ENCODE data around the gene ART1. TPM values are rescaled to one million over a fixed set of nuclear protein-coding genes. Genes with fewer than 3 reads are reported as not detected.

Gene ART1
- total RNA-seq, 4 donors from 2014 or later: not detected

- intact Hi-C loops (cut with DNase I): no loop called here
- peaks cover 13 to 100% (median 39%) of the 10 kb centered on the region in 3 donors for H3K36me3 ChIP-seq
- no peak overlapping the region for H3K4me3 ChIP-seq
Observed at GRCh38 chr11:3686751-3687150, 41.8 kb downstream of the ART1 start.

GRCh38 chr11:3700410-3700809 is 55.5 kb downstream of the ART1 start:
- no peak overlapping the region for H3K4me3 ChIP-seq
- no peaks in the 10 kb centered on the region for H3K9me3 ChIP-seq
- H3K36me3 ChIP-seq: peaks cover 18 to 100% (median 48%) of the 10 kb centered on the region in 3 donors
- WGBS, 2 donors: 56 to 75% methylated on average over 2 of the region's 2 CpGs
- no peak for DNase-seq
- no peaks in the 10 kb centered on the region for H3K4me1 ChIP-seq
- no peaks in the 10 kb centered on the region for H3K27me3 ChIP-seq
- intact Hi-C loops (cut with DNase I): no loop called here
- no peak overlapping the region for H3K27ac ChIP-seq
- TF ChIP-seq POLR2A (IDR thresholded peaks at IDR 0.05) (no peak), CTCF (IDR thresholded peaks at IDR 0.05) (no peak)

More at GRCh38 chr11:3686751-3687150, 41.8 kb downstream of the ART1 start:
- Histone ChIP-seq H3K4me1 (no peaks in the 10 kb centered on the region), H3K27ac (no peak overlapping the region), H3K27me3 (no peaks in the 10 kb centered on the region), H3K9me3 (no peaks in the 10 kb centered on the region)
- no peak for TF ChIP-seq POLR2A (IDR thresholded peaks at IDR 0.05)
- TF ChIP-seq CTCF (IDR thresholded peaks at IDR 0.05): no peak
- 71 to 76% methylated on average over 4 of the region's 4 CpGs for WGBS, 2 donors
- DNase-seq: no peak

- TF ChIP-seq CTCF (IDR thresholded peaks at IDR 0.05): no peak
- no peak for TF ChIP-seq POLR2A (IDR thresholded peaks at IDR 0.05)
- WGBS, 2 donors: 95 to 96% methylated on average over 2 of the region's 2 CpGs
- Histone ChIP-seq H3K4me3 (no peak overlapping the region), H3K36me3 (peaks cover 13 to 100% (median 48%) of the 10 kb centered on the region in 3 donors), H3K27me3 (no peaks in the 10 kb centered on the region), H3K4me1 (no peaks in the 10 kb centered on the region), H3K9me3 (no peaks in the 10 kb centered on the region), H3K27ac (no peak overlapping the region)
- no peak for DNase-seq
- intact Hi-C loops (cut with DNase I): no loop called here
Observed at GRCh38 chr11:3700910-3701309, 56.0 kb downstream of the ART1 start.

DNA sequence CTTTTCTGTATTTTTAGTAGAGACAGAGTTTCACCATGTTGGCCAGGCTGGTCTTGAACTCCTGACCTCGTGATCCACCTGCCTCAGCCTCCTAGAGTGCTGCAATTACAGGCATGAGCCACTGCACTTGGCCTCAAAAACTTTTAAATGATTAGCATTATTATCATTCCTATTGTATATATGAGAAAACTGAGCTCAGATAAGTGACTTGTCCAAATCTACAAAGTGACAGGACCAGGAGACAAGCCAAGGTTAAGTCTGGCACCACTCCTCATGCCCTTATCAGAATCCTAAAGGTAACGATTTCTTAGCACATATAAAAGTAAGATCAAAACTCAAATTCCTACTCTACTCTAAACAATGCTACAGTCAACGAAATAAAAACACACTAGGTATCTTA is 58.5 kb downstream of the ART1 start:
- 96 to 98% methylated on average over 3 of the region's 3 CpGs for WGBS, 2 donors
- Histone ChIP-seq H3K9me3 (no peaks in the 10 kb centered on the region), H3K4me1 (no peaks in the 10 kb centered on the region), H3K27ac (no peak overlapping the region), H3K27me3 (no peaks in the 10 kb centered on the region), H3K36me3 (peaks cover 11 to 95% (median 32%) of the 10 kb centered on the region in 3 donors), H3K4me3 (no peak overlapping the region)
- intact Hi-C loops (cut with DNase I): no loop called here
- TF ChIP-seq CTCF (IDR thresholded peaks at IDR 0.05) (no peak), POLR2A (IDR thresholded peaks at IDR 0.05) (no peak)
- no peak for DNase-seq

DNA sequence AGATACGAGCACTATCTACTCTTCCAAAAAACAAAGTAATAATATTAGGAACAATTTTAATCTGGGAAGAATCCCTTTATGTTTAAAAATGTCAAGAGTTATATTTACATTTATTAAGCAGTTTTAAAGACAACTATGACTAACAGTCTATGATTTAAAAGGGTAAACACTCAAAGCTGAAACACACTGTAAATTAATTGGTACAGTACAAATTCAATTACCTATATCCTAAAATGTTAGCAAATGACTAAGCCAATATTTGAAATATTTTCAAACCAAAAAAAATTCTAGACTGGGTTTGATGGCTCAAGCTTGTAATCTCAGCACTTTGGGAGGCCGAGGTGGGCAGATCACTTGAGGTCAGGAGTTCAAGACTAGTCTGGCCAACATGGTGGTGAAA is 62.2 kb downstream of the ART1 start:
- Histone ChIP-seq H3K27me3 (no peaks in the 10 kb centered on the region), H3K4me3 (no peak overlapping the region), H3K36me3 (peaks cover 14 to 91% (median 15%) of the 10 kb centered on the region in 3 donors), H3K9me3 (no peaks in the 10 kb centered on the region), H3K4me1 (no peaks in the 10 kb centered on the region), H3K27ac (no peak overlapping the region)
- TF ChIP-seq POLR2A (IDR thresholded peaks at IDR 0.05) (no peak), CTCF (IDR thresholded peaks at IDR 0.05) (no peak)
- WGBS, 2 donors: 84 to 89% methylated on average over 2 of the region's 2 CpGs
- intact Hi-C loops (cut with DNase I): no loop called here
- DNase-seq: no peak
